ENCODE results near the gene ZNF777.
"Not testable (repeated sequence)": the region's sequence is repeated elsewhere in the genome, so short reads cannot be mapped to it uniquely, and the experiment has no call there.

Gene ZNF777

DNA sequence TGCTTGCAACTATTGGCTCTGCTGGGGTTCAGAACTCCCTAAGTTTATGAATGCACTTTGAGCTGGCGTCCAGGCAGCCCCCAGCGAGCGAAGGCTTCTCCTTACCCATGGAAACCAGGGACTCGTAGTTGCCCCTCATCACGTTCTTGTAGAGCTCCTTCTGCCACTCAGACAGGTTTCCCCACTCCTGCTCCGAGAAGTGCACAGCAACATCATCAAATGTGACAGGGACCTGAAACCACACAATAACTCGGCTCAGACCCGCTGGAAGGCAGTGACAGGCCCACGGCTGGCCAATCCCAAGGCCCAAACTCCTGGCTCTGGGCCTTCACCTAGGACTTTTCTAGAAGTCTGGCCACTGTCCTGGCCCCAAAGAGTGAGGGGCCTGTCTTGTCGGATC, 6.9 kb downstream of the ZNF777 start:
- H3K4me3 ChIP-seq (ENCODE audit: low read depth, low read length): no peak overlapping the region
- DNase-seq (ENCODE audit: low read depth): no peak
- TF ChIP-seq CTCF (IDR thresholded peaks at IDR 0.05; ENCODE audit: control insufficient read depth, extremely low read depth, insufficient read depth): no peak

- TF ChIP-seq CTCF (IDR thresholded peaks at IDR 0.05; ENCODE audit: control insufficient read depth, extremely low read depth, insufficient read depth): no peak
- no peak for DNase-seq (ENCODE audit: low read depth)
- no peak overlapping the region for H3K4me3 ChIP-seq (ENCODE audit: low read depth, low read length)
These were observed 10.0 kb downstream of the ZNF777 start for GRCh38 chr7:149450821-149451220.

GRCh38 chr7:149449897-149450296, 11.0 kb downstream of the ZNF777 start:
- no peak for DNase-seq (ENCODE audit: low read depth)
- no peak overlapping the region for H3K4me3 ChIP-seq (ENCODE audit: low read depth, low read length)
- TF ChIP-seq CTCF (IDR thresholded peaks at IDR 0.05; ENCODE audit: control insufficient read depth, extremely low read depth, insufficient read depth): no peak

DNA sequence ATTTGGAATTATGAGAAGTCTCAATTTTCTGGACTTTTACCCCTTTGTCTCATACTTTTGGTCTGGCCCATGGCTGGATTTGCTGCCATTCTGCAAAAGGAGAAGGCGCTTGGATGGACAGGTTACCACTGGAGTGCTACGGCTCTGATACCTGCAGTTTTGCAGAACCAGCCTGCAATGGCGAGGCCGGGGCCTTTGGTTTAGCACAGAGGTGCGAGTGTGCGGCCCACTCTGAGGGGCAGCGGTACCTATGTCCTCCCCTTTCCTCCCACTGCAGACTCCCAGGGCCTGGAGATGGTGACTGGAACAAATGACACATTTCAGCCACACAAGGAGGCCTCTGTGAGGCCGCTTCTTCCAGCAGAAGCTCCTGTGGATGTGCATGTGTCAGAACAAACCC, 11.9 kb downstream of the ZNF777 start:
- no peak for DNase-seq (ENCODE audit: low read depth)
- TF ChIP-seq CTCF (IDR thresholded peaks at IDR 0.05; ENCODE audit: control insufficient read depth, extremely low read depth, insufficient read depth): no peak
- no peak overlapping the region for H3K4me3 ChIP-seq (ENCODE audit: low read depth, low read length)

GRCh38 chr7:149446026-149446425, 14.8 kb downstream of the ZNF777 start:
- H3K4me3 ChIP-seq (ENCODE audit: low read depth, low read length); DNase-seq (ENCODE audit: low read depth): not testable (repeated sequence)

GRCh38 chr7:149444287-149444686, 16.6 kb downstream of the ZNF777 start:
- no peak for TF ChIP-seq CTCF (IDR thresholded peaks at IDR 0.05; ENCODE audit: control insufficient read depth, extremely low read depth, insufficient read depth)
- no peak overlapping the region for H3K4me3 ChIP-seq (ENCODE audit: low read depth, low read length)
- no peak for DNase-seq (ENCODE audit: low read depth)

DNA sequence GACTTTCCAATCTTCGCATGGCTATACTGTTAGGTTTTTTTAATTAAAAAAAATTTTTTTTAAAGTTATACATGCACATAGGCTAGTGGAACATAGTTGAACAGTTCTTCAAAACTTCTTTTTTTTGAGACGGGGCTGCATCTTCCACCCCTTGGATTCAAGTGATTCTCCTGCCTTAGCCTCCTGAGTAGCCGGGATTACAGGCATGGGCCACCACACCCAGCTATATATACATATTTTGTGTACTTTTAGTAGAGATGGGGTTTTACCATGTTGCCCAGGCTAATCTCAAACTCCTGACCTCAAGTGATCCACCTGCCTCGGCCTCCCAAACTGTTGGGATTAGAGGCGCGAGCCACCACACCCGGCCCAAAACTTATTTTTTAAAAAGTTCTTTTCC, 17.3 kb downstream of the ZNF777 start:
- no peak for TF ChIP-seq CTCF (IDR thresholded peaks at IDR 0.05; ENCODE audit: control insufficient read depth, extremely low read depth, insufficient read depth)
- no peak overlapping the region for H3K4me3 ChIP-seq (ENCODE audit: low read depth, low read length)
- no peak for DNase-seq (ENCODE audit: low read depth)

GRCh38 chr7:149442924-149443323, 17.9 kb downstream of the ZNF777 start:
- TF ChIP-seq CTCF (IDR thresholded peaks at IDR 0.05; ENCODE audit: control insufficient read depth, extremely low read depth, insufficient read depth): no peak
- DNase-seq (ENCODE audit: low read depth): no peak
- H3K4me3 ChIP-seq (ENCODE audit: low read depth, low read length): no peak overlapping the region

All from LNCaP clone FGC (cell line).